PFSK-1 (cell line): Measurements from ENCODE around the gene IMPG1.

Experiments used
- POLR2AphosphoS5 ChIP-seq: IDR thresholded peaks from 2 replicates; pipeline ENCODE4 v1.6.1; 2012; ENCODE audit warnings: low read depth, mild to moderate bottlenecking, control low read depth, low read length, moderate library complexity
- SIN3A ChIP-seq: IDR thresholded peaks from 2 replicates; pipeline ENCODE4 v1.6.1; 2012; ENCODE audit warnings: mild to moderate bottlenecking, low read length, moderate library complexity, borderline replicate concordance; ENCODE audit not compliant: insufficient read depth
- TAF1 ChIP-seq: IDR thresholded peaks from 2 replicates; pipeline ENCODE4 v1.6.1; 2012; ENCODE audit warnings: low read length, control low read depth, borderline replicate concordance; ENCODE audit not compliant: insufficient read depth

- TF ChIP-seq POLR2AphosphoS5: no peak
- TF ChIP-seq SIN3A: no peak
- TF ChIP-seq TAF1: no peak
Observed at GRCh38 chr6:75926293-75927168, 145.9 kb downstream of the IMPG1 start.
